HPDE6-E6E7 (cell line): ENCODE results near the gene HOXC12.

Experiments
- DNase-seq: peaks from one replicate; pipeline ENCODE4 v3.0.0; 2011; ENCODE audit warnings: missing footprints; ENCODE audit errors: extremely low spot score

Gene HOXC12

DNA sequence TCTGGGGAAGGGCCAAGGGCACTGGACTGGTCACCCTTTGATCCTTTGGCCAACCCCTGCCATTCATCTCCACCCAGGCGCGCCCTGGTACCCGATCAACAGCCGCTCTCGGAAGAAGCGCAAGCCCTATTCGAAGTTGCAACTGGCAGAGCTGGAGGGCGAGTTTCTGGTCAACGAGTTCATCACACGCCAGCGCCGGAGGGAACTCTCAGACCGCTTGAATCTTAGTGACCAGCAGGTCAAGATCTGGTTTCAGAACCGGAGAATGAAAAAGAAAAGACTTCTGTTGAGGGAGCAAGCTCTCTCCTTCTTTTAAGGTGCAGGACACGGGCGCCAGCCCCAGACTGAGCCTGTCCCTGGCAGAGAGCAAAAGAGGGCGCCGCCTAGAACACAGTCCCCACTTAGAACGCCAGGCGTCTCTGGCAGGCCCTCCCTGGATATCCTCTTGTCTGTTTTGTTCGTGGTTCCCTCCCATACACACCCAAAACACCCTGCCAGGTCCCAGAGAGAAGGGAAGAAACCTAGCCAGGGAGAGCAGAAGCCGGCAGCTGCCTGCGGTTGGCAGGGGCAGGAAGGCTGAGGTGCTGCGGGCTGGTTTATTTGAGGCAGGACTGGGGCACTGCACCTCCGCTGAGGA is 1.7 kb downstream of the HOXC12 start:
- no peak for DNase-seq

DNA sequence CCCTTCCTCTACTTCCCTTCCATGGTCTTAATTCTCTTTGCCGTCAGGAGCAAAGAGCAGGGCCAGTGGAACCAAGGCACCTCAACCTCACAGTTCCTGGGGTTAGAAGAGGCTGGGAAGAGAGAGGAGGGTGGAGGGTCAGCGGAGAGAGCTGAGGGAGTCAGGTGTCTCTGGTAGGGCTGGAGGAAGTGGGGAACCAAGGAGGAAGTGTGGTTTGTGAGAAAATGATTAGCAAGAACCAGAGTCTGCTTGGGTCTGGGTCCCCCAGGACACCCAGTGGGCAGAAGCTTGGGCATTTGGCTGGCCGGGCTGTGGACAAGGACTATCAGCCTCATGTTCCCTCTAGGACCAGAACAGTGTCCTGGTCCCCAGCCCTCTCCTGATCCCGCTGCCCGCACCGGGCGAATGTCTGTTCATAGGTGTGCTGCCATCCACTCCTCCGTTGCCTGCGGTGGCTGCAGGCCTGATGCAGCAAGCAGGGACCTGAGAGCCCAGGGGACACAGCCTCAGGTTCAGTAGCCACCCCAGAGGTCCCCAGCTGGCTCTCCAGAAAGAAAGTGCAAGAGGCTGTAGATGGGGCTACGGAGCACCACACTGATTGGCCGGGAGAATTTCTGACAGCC is 2.3 kb downstream of the HOXC12 start:
- no peak for DNase-seq

DNA sequence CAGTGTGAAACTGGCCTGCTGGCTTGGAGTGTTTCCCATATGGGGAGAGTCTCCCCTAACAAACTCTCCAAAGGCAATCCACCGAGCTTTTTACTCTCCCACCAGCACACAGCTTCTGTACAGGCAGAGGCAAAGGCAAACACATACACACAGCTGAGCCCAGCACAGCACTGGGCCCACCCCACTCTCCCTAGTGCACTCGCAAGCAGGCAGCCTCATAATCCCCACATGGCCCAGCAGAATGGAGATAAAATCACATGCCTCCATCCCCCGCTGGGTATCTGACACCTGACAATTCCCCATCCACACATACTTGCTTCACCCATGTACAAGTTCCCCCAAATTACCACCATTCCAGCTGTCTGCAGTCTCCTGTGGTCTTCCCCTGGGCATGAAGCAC is 3.4 kb downstream of the HOXC12 start:
- DNase-seq, result no peak

DNA sequence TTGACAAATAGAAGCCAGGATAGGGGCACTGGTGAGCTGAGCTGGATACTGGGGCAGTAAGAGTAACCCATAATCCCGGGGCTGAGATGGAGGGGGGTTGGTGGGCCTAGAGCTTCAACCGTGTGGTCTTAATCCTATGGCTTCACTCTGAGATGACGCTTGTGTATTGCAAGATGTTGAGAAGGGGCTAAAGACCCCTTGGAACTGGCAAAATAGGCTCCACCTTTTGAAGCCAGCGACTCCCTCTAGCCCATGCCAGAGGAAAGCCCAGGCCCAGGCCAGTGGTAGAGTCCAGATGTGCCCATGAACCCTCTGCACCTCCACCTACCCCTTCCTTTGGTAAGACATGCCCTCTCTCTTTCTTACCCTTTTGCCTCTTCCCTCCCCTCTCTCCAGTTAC is 4.6 kb downstream of the HOXC12 start:
- no peak for DNase-seq

DNA sequence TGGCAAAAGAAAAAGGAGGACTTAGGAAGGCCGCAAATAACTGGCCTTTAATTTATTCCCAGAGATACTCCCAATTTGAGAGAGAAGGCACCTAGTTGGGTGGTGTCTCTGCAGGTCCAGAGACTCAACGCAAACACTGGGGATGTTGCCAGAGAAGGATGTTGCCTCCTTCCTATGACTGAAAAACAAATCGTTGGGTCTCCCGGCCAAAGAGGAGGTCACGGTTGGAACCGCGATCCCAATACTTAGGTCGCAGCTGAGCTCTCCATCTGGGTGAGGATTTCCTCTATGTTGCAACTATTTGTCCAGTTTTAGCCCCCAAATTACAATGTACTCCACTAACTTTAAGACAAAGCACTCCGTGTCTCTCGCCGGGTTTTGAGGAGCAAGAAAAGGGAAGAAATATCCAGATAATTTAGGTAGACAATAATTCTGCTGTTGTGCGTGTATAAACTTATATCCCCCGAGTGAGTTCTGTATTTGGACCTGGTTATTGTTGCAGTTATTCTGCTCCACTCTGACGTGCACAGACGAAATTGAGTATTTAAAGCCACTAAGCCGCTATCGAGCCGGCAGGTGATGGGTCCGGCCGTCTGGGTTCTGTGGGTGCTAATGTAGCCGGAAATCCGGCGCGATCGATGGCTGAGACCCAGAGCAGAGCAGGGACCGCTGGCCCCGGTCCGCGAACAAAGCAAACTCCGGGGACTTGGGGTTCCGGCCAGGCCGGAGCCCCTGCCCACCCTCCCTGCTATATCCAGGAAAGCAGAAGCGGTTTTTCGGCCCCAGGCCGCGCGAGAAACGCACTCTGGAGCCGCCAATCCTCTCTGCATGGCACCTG is 5.7 kb downstream of the HOXC12 start:
- no peak for DNase-seq

DNA sequence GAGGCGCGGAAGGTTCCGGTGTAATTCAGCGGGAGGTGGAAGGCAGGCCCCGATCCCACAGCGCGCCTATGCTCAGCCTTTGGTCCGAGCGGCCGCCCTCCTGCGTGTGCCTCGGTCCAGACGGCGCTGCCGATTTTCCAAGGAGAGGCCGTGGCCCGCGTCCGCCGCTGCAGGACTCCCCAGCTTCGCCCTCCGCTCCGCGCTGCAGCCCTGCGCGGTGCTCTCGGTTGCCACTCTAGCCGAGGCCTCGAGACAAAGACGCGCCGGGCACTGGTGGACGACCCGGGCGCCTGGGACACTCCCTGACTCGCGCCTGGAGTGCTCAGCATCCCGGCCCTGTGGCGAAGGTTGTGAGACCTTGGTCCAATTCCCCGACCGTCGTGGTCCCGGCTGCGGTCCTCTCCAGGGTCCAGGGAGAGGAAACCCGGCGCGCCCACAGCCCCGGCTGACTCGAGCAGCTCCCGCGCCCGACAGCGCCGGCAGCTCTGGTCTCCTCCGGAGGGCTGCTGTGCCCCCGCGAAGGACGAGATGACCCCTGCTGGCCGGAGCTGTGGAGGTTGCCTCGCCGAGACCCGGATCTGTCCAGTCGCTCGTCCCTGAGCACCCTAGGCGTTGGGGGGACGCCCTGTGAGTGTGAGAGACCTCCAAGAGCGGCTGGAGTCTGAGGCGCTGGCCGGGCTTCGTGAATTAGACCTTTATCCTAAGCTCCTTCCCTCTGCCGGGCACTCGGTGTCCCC is 6.5 kb downstream of the HOXC12 start:
- no peak for DNase-seq

DNA sequence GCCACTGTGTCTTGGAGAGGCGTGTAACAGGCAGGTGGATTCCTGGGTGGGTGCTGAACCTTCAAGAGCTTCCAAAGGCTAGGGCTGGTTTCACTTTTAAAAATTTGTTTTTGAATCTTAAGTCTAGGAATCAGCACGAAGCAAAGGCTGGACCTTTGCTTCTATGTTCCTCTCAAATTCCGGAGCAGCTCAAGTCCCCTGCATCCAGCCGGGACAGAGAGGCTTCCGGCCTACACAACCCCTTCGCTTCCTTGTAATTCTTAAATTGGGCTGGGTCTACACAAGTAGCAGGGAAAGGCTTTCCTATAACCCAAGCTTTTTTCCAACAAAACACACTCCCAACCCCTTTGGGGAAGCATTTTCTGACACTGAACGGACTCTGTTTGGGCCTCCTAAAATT is 8.3 kb downstream of the HOXC12 start:
- DNase-seq, result no peak

DNA sequence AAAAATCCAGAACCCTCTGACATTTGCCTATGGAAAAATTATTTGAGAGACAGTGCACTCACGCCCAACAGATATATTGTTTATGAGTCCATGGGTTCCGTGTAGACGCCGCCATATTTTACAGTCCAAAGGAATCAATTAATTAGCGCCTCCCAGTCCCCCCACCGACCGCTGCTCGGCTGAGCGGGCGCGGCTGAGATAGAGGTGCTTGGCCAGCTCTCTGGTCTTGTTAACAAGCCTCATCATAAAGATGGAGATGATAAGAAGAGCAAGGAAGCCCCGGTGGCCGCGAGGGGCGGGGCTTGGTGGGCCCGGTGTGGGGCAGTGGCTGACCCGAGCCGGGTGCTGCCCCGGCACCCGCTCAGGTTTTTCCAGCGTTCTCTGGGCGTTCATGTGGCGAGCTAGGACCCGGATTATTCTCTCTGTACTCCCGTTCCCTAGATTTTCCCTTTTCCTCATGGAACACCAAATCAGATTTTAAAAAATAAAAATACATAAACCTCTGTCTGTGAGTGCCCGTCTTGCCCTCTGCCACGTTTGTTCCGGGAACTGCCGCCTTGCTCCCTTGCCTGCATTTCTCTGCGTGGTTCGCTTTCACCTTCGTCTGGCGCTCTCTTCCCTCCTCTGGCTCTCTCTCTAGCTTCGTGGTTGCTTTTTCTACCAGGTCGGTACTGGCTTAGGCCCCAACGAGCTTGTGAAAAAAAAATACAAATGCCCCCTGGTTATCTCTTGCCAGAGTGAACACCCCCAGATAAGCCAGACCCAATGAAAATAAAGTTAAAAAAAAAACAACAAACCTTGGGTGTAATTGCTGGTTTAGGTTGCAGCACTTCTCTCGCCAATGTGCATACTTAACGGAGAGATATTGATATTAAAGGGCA is 9.0 kb downstream of the HOXC12 start:
- DNase-seq, result no peak

DNA sequence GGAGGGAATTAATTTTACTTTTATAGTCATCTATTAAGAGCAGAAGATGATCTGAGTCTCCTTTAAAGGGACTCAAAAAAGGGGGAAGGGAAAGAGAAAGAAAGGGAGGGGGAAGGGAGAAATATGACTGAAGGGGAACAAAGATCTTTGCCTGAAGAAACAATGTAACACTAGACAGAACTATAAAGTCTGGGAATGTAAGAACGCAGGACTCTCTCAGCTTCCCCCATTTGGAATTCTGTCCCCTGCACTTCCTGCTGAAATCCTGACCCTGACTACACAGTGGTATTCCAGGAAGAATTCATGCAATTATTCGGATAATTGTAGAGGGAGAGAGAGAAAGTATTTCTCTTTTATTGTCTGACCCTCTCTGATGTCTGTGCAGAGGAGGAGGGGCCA is 9.6 kb downstream of the HOXC12 start:
- DNase-seq, result no peak

DNA sequence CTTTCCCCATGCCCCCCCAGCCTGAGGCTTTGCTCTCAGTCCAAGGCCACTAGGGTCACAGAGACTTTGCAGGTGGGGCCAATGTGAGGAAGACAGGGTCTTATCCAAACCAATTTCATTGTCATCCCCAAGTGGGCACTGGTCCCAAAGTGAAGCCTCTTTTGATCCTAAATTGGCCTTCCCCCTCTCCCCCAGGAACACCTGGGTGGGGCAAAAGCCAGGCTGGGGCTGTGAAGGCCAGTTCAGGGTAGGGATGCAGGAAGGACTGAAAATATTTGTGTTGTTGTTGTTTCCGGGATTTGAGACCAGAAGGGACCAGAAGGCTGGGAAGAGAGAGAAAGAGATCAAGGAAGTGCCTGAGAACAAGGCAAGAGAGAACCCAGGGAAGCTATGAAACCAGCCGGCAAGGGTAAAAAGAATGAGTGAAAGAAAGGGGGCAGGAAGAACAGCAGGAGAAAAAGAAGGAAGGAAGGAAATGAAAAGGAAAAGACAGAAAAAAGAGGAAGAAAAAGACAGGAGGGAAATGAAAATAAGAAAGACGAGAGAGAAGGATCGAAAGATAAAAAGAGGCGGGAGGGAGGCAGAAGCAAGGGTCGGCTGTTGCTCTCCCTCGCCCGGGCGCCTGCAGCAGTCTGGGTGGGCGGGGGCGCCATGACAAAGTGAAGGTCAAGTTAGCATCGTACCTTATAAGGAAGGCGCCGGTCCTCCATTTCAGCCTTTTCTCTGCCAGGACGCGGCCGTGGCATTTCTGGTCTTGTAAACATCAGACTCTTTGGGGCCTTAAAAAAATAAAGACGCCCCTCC is 10.8 kb downstream of the HOXC12 start:
- no peak for DNase-seq

DNA sequence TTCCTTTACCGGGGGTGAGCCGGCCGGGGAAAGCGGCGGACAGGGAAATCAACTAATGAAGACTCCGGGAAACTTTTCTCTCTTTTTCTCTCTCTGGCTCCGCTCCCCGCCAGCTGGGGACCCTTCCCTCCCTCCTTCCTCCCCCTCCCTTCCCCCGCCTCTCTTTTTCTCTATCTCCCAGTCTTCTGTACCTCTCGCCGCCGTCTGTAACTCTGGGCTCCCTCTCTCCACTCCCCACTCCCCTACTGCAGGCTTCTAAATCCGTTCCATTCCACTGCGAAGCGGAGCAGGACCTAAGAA is 11.3 kb downstream of the HOXC12 start:
- DNase-seq, result no peak

DNA sequence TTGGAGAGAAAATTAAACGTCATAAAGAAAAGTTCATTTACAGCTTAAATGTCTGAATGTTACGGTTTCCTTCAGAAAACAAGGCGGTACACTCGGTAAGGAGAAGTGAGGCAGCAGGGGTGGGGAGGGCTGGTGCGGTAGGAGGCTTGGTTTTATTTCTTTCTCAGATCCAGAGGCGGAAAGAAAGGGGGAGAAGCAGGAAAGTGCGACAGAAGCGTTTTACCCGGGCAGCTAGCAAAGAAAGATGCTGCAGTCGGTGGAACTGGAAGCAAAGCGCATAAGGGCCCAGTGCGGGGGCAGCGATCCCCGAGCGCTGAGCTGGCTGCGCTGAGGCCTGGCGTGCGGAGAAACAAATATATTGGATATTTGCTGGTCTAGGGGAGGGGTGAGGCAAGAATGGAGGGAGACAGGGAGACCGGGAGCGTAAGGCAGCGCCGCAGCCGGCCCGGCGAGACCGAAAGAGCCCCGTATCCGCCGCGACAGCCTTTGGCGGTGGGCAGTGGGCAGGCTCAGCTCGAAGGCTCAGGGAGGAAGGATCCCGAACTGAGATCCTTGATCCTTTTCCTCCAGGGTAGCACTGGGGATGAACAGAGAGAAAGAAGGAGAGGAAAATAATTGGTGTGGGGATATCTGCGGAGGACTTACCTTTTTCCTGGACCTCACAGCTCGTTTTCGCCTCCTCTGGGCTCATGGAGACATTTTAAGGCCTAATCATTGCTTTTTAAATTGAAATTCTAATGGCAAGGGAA is 11.9 kb downstream of the HOXC12 start:
- no peak for DNase-seq

DNA sequence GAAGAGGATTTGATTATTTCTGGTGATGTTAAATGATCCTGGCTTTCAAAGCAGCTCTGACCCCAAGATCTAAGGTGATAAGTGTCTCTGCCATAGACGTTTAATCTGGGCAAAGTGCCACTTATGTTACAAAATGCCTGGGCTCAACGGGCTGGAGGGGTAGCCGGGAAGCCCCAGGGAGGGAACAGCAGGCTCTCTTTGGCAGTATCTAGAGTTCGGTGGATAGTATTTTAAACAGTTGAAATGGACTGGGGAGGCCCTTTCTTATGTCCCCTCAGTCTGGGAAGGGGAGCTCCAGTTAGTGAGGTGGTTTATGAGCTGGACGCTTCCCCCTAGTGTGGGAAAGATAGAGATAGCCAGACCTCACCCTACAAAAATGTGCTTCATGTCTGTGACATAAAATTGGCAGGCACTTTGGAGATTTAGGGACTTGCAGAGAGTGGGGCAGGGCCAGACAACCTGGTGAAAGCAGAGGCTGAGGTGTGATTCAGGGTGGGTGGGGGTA is 12.8 kb downstream of the HOXC12 start:
- no peak for DNase-seq

DNA sequence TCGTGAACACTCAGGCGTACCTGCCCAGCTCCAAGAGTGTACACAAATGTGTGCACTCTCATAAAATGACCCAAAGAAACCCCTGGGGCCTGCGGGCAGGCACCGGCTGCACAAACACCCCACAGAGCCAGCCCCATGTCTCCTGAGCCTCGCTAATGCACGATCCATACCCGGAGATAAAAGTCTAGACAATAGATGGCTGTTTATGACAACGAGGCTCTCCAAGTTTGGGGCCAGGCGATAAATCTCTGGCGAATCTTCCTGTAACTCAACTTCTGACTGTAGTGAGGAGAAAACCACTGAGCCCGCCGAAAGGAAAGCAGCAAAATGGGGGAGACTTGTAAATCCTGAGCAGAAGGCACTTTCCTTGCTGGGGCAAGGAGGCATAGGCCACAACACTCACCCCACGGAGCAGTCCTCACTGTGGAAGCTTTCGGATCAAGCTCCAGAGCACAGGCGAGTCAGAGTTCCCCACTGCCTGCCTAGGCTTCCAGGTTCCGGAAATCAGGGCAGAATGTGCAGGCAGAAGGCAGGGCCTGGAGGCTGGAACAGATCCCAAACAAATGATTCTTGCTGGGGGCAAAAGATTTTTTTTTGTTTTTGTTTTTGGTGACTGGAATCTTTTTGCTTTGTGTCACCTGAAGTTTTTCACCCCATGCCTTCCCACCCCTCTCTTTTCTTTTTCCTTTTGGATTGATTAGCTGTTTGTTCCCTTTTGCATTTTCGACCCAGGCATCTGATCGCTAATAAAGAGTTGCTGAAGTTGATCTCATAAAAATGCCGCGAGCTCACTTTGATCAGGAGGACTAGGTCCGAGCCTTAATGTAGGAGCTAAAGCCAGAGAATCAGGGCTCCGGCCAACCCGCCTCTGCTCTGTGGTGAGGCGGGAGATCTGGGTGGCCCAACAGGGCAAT is 13.8 kb downstream of the HOXC12 start:
- no peak for DNase-seq

DNA sequence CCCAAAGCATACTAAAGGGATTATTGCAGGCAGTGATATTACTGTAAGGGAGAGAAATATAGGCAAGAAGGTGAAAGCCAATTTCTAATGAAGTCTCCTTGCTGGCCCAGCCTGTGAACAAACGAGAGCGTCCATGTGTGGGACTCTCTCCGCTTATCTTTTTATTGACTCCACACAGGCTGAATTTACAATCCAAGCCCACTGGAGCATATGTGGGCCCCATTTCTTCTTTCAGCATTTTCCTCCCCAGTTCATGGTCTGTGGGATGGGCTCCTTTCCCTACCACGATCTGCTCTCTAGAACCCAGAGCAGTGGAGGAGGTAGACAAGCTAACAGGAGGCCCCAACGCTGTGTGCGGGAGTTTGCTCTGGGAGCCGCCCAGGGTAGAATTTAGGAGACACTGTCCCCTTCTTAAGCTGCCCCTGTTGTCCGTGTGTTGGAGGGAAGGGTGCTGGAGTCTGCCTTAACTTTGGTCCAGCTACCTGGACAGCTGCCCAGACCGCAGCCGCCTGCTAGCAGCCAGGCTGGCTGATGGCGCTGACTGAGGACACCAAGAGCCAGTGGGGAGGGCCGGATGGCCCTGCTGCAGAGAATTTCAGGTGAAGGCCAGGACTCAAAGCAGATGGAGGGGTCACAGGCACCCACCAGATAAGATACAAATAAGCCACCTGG is 15.0 kb downstream of the HOXC12 start:
- DNase-seq, result no peak

DNA sequence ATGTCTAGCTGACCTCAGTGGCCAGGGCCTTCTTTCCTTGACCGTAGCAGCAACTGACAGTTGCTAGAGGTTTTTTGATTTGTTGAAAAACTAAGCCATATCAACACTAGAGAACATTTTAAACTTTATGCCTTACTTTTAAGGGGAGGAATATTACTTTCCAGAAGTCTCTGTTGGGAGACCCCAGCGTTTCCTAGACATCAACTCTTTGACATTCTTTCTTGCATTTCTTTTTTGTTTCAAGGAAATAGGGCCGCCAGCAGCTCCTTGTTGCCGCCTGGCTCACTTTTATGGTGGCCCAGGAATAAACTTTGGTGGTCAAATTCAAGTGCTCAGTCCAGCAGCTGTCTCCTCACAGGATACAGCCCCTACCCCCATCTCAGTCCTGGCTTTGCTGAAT is 15.7 kb downstream of the HOXC12 start:
- DNase-seq, result no peak

DNA sequence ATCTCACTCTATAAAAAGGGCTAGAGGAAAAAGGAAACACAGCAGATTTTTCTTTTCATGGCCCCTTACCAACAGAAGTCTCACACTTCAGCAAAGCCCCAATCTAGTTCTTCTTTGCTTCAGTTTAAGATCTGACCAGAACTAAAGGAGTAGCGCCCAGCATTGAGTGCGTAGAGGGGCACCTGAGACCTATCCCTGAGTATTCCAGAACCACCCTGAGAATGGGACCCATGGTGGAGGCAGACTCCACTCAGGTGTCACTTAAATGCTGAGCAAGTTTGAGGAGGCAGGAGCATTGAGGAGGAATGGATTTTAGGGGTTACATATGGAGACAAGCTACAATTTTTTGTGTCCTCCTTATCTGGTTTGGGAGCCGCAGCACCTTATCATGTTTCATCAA is 16.4 kb downstream of the HOXC12 start:
- DNase-seq, result no peak

DNA sequence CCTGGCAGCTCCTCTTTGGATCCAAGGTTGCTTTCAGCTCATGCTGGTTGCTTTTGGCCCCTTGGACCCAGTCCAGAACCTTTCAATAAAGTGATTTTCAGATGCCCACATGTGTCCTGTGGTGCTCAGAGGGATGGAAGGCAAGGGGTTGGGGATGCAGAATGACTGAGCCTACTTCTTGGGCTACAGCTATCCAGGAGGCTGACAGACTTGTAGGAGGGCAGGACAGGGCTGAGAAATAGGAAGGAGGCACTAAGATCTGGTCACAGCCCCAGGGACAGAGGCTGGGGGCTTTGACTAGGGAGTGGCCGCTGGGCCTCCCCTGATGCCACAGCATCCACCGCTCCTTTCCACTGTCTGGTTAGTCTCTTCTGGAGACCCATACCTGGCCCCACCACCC is 17.0 kb downstream of the HOXC12 start:
- DNase-seq, result no peak
